Posterior vena cava (tissue), 2 donors: ENCODE results near the gene USP2. TPM values are rescaled to one million over a fixed set of nuclear protein-coding genes. Genes with fewer than 3 reads are reported as not detected.

Experiments used
- microRNA-seq, 2 donors: library from miRNA; unstranded; fragments of <30 nt; microRNA quantifications; one replicate each; pipeline ENCODE4 v1.2.0, GENCODE V29; 2020 to 2021; ENCODE audit warnings: borderline microRNAs expressed in 2 of 2
- total RNA-seq, 2 donors: library from RNA; stranded (reverse); fragmentation: NEBNext Ultra II Directional; extraction: Animal tissue kit (Norgen Biotek cat#: 25700); gene quantifications; one replicate each; pipeline ENCODE4 v1.2.1, GENCODE V29; 2021
- donor health status: DM: yes; HTN: yes; CAD: no.
- donor health status: DM: yes; HTN: yes; CAD: no.

USP2 gene
- total RNA-seq, 2 donors from 2014 or later: 10.4 to 17.3 TPM

Small RNA genes within 50 kb of the gene (microRNA-seq; reads per million reads assigned to microRNA genes)
- gene MIR6756: 0.97 to 1.8 reads per million in 2 donors

Other genes starting within 250 kb of the USP2 start
- under 1 TPM; 0.23 to 0.43 TPM for gene ABCG4, start 232.6 kb downstream of the USP2 start, total RNA-seq
- 10 to 100 TPM; 14.9 to 23.9 TPM for gene NLRX1, start 213.0 kb downstream of the USP2 start, total RNA-seq
- gene NHERF4, start 196.2 kb downstream of the USP2 start, total RNA-seq: under 1 TPM in 1 of 2 donors, not detected in 1; 0.14 TPM
- 10 to 100 TPM; 23.3 to 32.8 TPM for gene CBL, start 175.4 kb downstream of the USP2 start, total RNA-seq
- gene MCAM, start 64.6 kb downstream of the USP2 start, total RNA-seq: 100 to 1,000 TPM; 528 to 559 TPM
- 10 to 100 TPM; 22.1 to 23.3 TPM for gene RNF26, start 47.2 kb downstream of the USP2 start, total RNA-seq
- gene C1QTNF5, start 40.8 kb downstream of the USP2 start, total RNA-seq: 10 to 100 TPM; 57.7 to 63.0 TPM
- gene MFRP, start 35.0 kb downstream of the USP2 start, total RNA-seq: not detected
- gene THY1, start 41.5 kb upstream of the USP2 start, total RNA-seq: 100 to 1,000 TPM in 1 of 2 donors, 10 to 100 TPM in 1; 35.0 to 151 TPM